Smooth muscle cell (in vitro differentiated cells): ENCODE measurements around the gene ENO1. TPM values are rescaled to one million over a fixed set of nuclear protein-coding genes. Genes with fewer than 3 reads are reported as not detected.
A peak's percentile ranks its signal among the peaks of the same experiment; 100 is the strongest.

Experiments used
- DNase-seq: peaks from one replicate; lab custom pipeline; 2025; ENCODE audit not compliant: unreplicated experiment; lab: John Stamatoyannopoulos, UW
- H2AFZ ChIP-seq: fragments of 200-600 bp; sonication (generic); 2 replicates; pipeline ENCODE4 v1.6.0; 2016; ENCODE audit warnings: antibody characterized with exemption, low read depth, mild to moderate bottlenecking
- H3F3A ChIP-seq: fragments of 200-600 bp; sonication (generic); 2 replicates; pipeline ENCODE4 v1.6.0; 2017; ENCODE audit warnings: antibody characterized with exemption, low read depth
- H3K27ac ChIP-seq: fragments of 200-600 bp; sonication (generic); 2 replicates; pipeline ENCODE4 v1.5.1; 2016; ENCODE audit warnings: low read depth, mild to moderate bottlenecking
- H3K27me3 ChIP-seq: fragments of 200-600 bp; sonication (generic); 2 replicates; pipeline ENCODE4 v1.6.1; 2016; ENCODE audit warnings: low read depth, mild to moderate bottlenecking
- H3K36me3 ChIP-seq: fragments of 200-600 bp; sonication (generic); 2 replicates; pipeline ENCODE4 v1.5.1; 2016; ENCODE audit warnings: low read depth
- H3K4me1 ChIP-seq: fragments of 200-600 bp; sonication (generic); 2 replicates; pipeline ENCODE4 v1.5.1; 2016; ENCODE audit warnings: low read depth
- H3K4me2 ChIP-seq: fragments of 200-600 bp; sonication (generic); 2 replicates; pipeline ENCODE4 v1.6.0; 2016; ENCODE audit warnings: mild to moderate bottlenecking
- H3K4me3 ChIP-seq: fragments of 200-600 bp; sonication (generic); 2 replicates; pipeline ENCODE4 v1.5.1; 2016; ENCODE audit warnings: mild to moderate bottlenecking
- H3K79me2 ChIP-seq: fragments of 200-600 bp; sonication (generic); 2 replicates; pipeline ENCODE4 v1.6.0; 2016; ENCODE audit warnings: low read depth, mild to moderate bottlenecking
- H3K9ac ChIP-seq: fragments of 200-600 bp; sonication (generic); 2 replicates; pipeline ENCODE4 v1.6.0; 2016; ENCODE audit warnings: low read depth
- H3K9me3 ChIP-seq: fragments of 200-600 bp; sonication (generic); replicated peaks from 2 replicates; pipeline ENCODE4 v1.5.1; 2016; ENCODE audit warnings: low read depth
- H4K20me1 ChIP-seq: fragments of 200-600 bp; sonication (generic); 2 replicates; pipeline ENCODE4 v1.6.0; 2016; ENCODE audit warnings: low read depth
- WGBS: methylation state at CpG from one replicate; pipeline ENCODE4 v1.1.7; 2016; ENCODE audit warnings: low lambda C conversion rate; 5-methylcytosine and 5-hydroxymethylcytosine counted together
- polyA plus RNA-seq: library from polyadenylated mRNA; unstranded; fragments of >200 nt; fragmentation: Nextera tagmentation; extraction: Ambion mirVana; gene quantifications from 2 replicates; pipeline ENCODE4 v1.2.1, GENCODE V29; 2016
- total RNA-seq: library from RNA; depleted of rRNA; stranded (reverse); fragments of >200 nt; gene quantifications from 2 replicates; pipeline ENCODE4 v1.2.3, GENCODE V29; 2014
- TF ChIP-seq, protein P1 (sequence below): fragments of 200-600 bp; sonication (generic); IDR thresholded peaks from 2 replicates; pipeline ENCODE4 v1.5.1; 2017; ENCODE audit warnings: borderline replicate concordance, mild to moderate bottlenecking, antibody characterized with exemption; ENCODE audit not compliant: insufficient read depth, poor library complexity, severe bottlenecking

The ENO1 gene
- total and polyA plus RNA-seq, 2 experiments from 2014 or later = 1,276 to 2,235 TPM

DNA sequence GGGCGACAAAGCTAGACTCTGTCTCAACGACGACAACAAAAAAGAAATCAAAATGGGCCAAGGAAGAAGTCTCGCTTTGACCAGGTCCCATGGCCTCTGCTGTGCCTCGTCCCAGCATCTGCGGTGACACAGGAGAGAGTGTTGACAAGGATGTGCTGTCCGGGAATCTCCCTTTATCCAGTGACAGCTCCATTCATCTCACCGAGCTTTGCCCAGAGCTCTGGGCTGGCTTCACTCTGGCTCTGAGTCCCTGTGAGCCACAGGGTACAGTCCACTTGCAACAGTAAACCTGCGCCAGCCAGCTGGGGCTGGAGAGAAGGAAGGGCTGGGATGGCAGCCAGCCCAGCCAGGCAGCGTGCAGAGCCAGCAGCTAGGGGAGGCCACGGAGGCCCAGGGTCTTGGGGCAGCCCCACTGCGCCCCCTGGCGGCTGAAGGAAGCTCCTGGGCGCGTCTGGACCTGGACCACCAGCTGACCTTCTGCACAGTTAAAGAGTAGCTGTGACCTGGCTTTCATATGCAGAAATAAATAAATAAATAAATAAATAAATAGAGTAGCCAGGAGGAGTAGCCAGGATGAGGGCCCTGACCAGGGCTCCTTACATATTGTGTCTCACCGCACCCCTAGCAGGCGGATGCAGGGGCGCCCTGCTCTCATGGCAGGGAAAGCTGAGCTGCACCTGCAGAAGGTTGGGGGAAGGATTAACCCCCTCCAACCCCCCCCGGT lies 29.7 kb downstream of the ENO1 start:
- no peaks in the 10 kb centered on the region for H3K36me3 ChIP-seq
- H3K9me3 ChIP-seq = no peaks in the 10 kb centered on the region
- TF ChIP-seq, protein P1, sequence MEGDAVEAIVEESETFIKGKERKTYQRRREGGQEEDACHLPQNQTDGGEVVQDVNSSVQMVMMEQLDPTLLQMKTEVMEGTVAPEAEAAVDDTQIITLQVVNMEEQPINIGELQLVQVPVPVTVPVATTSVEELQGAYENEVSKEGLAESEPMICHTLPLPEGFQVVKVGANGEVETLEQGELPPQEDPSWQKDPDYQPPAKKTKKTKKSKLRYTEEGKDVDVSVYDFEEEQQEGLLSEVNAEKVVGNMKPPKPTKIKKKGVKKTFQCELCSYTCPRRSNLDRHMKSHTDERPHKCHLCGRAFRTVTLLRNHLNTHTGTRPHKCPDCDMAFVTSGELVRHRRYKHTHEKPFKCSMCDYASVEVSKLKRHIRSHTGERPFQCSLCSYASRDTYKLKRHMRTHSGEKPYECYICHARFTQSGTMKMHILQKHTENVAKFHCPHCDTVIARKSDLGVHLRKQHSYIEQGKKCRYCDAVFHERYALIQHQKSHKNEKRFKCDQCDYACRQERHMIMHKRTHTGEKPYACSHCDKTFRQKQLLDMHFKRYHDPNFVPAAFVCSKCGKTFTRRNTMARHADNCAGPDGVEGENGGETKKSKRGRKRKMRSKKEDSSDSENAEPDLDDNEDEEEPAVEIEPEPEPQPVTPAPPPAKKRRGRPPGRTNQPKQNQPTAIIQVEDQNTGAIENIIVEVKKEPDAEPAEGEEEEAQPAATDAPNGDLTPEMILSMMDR = peak; percentile 93
- no peaks in the 10 kb centered on the region for H3K27me3 ChIP-seq
- H3K4me1 ChIP-seq = no peaks in the 10 kb centered on the region
- H3K4me3 ChIP-seq = no peak overlapping the region
- no peak overlapping the region for H3K27ac ChIP-seq
- 45% methylated on average over 19 of the region's 19 CpGs for WGBS
- H3K9ac ChIP-seq = no peak overlapping the region
- DNase-seq = peak; percentile 67
- H3F3A ChIP-seq = no peaks in the 10 kb centered on the region
- H3K79me2 ChIP-seq = no peaks in the 10 kb centered on the region
- H4K20me1 ChIP-seq = no peaks in the 10 kb centered on the region
- no peak overlapping the region for H3K4me2 ChIP-seq
- no peak overlapping the region for H2AFZ ChIP-seq

DNA sequence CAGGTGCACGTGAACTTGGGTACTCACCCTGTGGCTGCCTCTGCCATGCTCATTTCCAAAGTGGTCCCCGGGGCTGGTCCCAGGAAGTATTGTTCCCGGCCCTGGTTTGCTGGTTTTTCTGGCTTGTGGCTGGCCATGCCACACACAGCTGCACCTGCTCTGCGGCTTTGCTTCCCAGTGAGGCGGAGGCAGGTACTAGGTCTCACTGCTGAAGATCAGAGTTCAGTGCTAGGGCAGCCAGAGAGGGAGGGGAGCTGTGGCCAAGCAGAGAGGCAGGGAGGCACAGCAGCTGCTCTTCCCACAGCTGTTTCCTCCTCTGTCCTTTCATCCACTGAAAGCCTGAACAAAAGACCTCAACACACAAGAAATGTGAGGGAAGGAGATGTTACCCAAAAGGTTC lies 30.5 kb downstream of the ENO1 start:
- Histone ChIP-seq H4K20me1 (no peaks in the 10 kb centered on the region), H3K4me3 (no peak overlapping the region), H3F3A (no peaks in the 10 kb centered on the region), H3K36me3 (no peaks in the 10 kb centered on the region), H3K9me3 (no peaks in the 10 kb centered on the region), H3K9ac (no peak overlapping the region), H2AFZ (no peak overlapping the region), H3K4me1 (no peaks in the 10 kb centered on the region), H3K27me3 (no peaks in the 10 kb centered on the region), H3K4me2 (no peak overlapping the region), H3K27ac (no peak overlapping the region), H3K79me2 (no peaks in the 10 kb centered on the region)
- TF ChIP-seq, protein P1 = no peak
- DNase-seq = no peak
- 79% methylated on average over 5 of the region's 5 CpGs for WGBS

GRCh38 chr1:8846263-8846662 lies 32.2 kb downstream of the ENO1 start:
- H3K36me3 ChIP-seq = no peaks in the 10 kb centered on the region
- no peaks in the 10 kb centered on the region for H3K4me1 ChIP-seq
- no peak overlapping the region for H2AFZ ChIP-seq
- DNase-seq = no peak
- H3K4me2 ChIP-seq = no peak overlapping the region
- H3K4me3 ChIP-seq = no peak overlapping the region
- no peaks in the 10 kb centered on the region for H3K79me2 ChIP-seq
- no peaks in the 10 kb centered on the region for H3K27me3 ChIP-seq
- 89% methylated on average over 4 of the region's 4 CpGs for WGBS
- H3K27ac ChIP-seq = no peak overlapping the region
- H3F3A ChIP-seq = no peaks in the 10 kb centered on the region
- H3K9ac ChIP-seq = no peak overlapping the region
- H4K20me1 ChIP-seq = no peaks in the 10 kb centered on the region
- TF ChIP-seq, protein P1 = no peak
- no peaks in the 10 kb centered on the region for H3K9me3 ChIP-seq
